CD14-positive monocyte (primary cell): ENCODE measurements around the gene ECSIT. TPM values are rescaled to one million over a fixed set of nuclear protein-coding genes. Genes with fewer than 3 reads are reported as not detected.

Experiments
- DNase-seq, 3 donors: peaks; one replicate each; pipeline ENCODE4 v3.0.0-alpha.2; 2011 to 2022
- H2AFZ ChIP-seq: 2 replicates; pipeline ENCODE4 v1.6.0; 2012; ENCODE audit warnings: mild to moderate bottlenecking, low read depth, low read length, inconsistent platforms; ENCODE audit not compliant: insufficient read depth, poor library complexity, severe bottlenecking
- H3K27ac ChIP-seq, 2 donors: 1 replicate in 1 of 2; 2 replicates in 1 of 2; pipeline ENCODE4 v1.5.1; 2012 to 2013; ENCODE audit warnings: low read length in 2 of 2, control low read depth in 1 of 2, inconsistent platforms in 1 of 2, low read depth in 1 of 2, mild to moderate bottlenecking in 1 of 2
- H3K27me3 ChIP-seq, 2 donors: one replicate each; pipeline versions ENCODE4 v1.6.0 to v1.6.1; 2011 to 2013; ENCODE audit warnings: low read length in 2 of 2; ENCODE audit not compliant: control insufficient read depth in 2 of 2, insufficient read depth in 2 of 2
- H3K36me3 ChIP-seq, 2 donors: replicated peaks in 1 of 2; 1 replicate in 1 of 2; 2 replicates in 1 of 2; pipeline versions ENCODE4 v1.5.1 to v1.6.1; 2012 to 2013; ENCODE audit warnings: low read length in 2 of 2, control low read depth in 1 of 2, inconsistent platforms in 1 of 2, mild to moderate bottlenecking in 1 of 2; ENCODE audit not compliant: insufficient read depth in 2 of 2, control insufficient read depth in 1 of 2
- H3K4me1 ChIP-seq, 2 donors: 1 replicate in 1 of 2; 2 replicates in 1 of 2; pipeline versions ENCODE4 v1.5.1 to v1.6.1; 2012 to 2013; ENCODE audit warnings: low read length in 2 of 2, control low read depth in 1 of 2, inconsistent platforms in 1 of 2, mild to moderate bottlenecking in 1 of 2, moderate library complexity in 1 of 2; ENCODE audit not compliant: insufficient read depth in 2 of 2, control insufficient read depth in 1 of 2
- H3K4me2 ChIP-seq: replicated peaks from 2 replicates; pipeline ENCODE3; 2012; ENCODE audit warnings: low read length, moderate library complexity, mild to moderate bottlenecking; ENCODE audit not compliant: poor library complexity, severe bottlenecking; ENCODE audit errors: extremely low read depth
- H3K4me3 ChIP-seq, 3 experiments: fragments of 200-600 bp in 1 of 3; sonication (generic) in 1 of 3; replicated peaks in 1 of 3; 1 replicate in 2 of 3; 2 replicates in 1 of 3; pipeline ENCODE4 v1.5.1; 2011 to 2013; ENCODE audit warnings: low read length in 3 of 3, mild to moderate bottlenecking in 3 of 3, control low read depth in 2 of 3, low read depth in 2 of 3, inconsistent platforms in 1 of 3, moderate library complexity in 1 of 3
- H3K79me2 ChIP-seq: 2 replicates; pipeline ENCODE4 v1.6.0; 2012; ENCODE audit warnings: mild to moderate bottlenecking, control low read depth, inconsistent platforms, low read length, moderate library complexity; ENCODE audit not compliant: insufficient read depth
- H3K9ac ChIP-seq: 2 replicates; pipeline ENCODE4 v1.6.0; 2017; ENCODE audit warnings: low read length, mild to moderate bottlenecking; ENCODE audit not compliant: insufficient read depth, poor library complexity, severe bottlenecking
- H3K9me3 ChIP-seq, 2 donors: replicated peaks in 1 of 2; 1 replicate in 1 of 2; 2 replicates in 1 of 2; pipeline versions ENCODE4 v1.5.1 to v1.6.1; 2012 to 2013; ENCODE audit warnings: low read length in 2 of 2, control low read depth in 1 of 2; ENCODE audit not compliant: control insufficient read depth in 1 of 2, insufficient read depth in 1 of 2
- H4K20me1 ChIP-seq: 2 replicates; pipeline ENCODE4 v1.6.0; 2012; ENCODE audit warnings: mild to moderate bottlenecking, low read length, control low read depth, moderate library complexity; ENCODE audit not compliant: insufficient read depth
- H3K27ac Mint-ChIP-seq, 7 donors: one replicate each; pipeline ENCODE4 v1.8.0; 2020; ENCODE audit warnings: mild to moderate bottlenecking in 7 of 7, mixed read lengths in 7 of 7, moderate library complexity in 6 of 7, inconsistent platforms in 2 of 7
- H3K27me3 Mint-ChIP-seq, 3 donors: one replicate each; pipeline ENCODE4 v1.8.0; 2021 to 2022; ENCODE audit warnings: low read depth in 3 of 3, mild to moderate bottlenecking in 3 of 3, mixed read lengths in 3 of 3, moderate library complexity in 3 of 3, inconsistent platforms in 1 of 3
- H3K36me3 Mint-ChIP-seq, 2 donors: one replicate each; pipeline ENCODE4 v1.8.0; 2020; ENCODE audit warnings: mixed read lengths in 2 of 2, inconsistent platforms in 1 of 2, mild to moderate bottlenecking in 1 of 2
- H3K4me1 Mint-ChIP-seq: one replicate; pipeline ENCODE4 v1.8.0; 2020; ENCODE audit warnings: mild to moderate bottlenecking, mixed read lengths
- H3K4me3 Mint-ChIP-seq, 2 donors: one replicate each; pipeline ENCODE4 v1.8.0; 2020; ENCODE audit warnings: mild to moderate bottlenecking in 2 of 2, mixed read lengths in 2 of 2, moderate library complexity in 1 of 2
- H3K9me3 Mint-ChIP-seq, 7 donors: one replicate each; pipeline ENCODE4 v1.8.0; 2020 to 2022; ENCODE audit warnings: mixed read lengths in 7 of 7, mild to moderate bottlenecking in 6 of 7, moderate library complexity in 6 of 7, inconsistent platforms in 2 of 7
- CTCF ChIP-seq: fragments of 200-600 bp; IDR thresholded peaks from one replicate; pipeline ENCODE4 v1.8.0; 2022; ENCODE audit warnings: antibody characterized with exemption, mild to moderate bottlenecking
- WGBS: methylation state at CpG from one replicate; pipeline ENCODE4 v1.1.5; 2013; ENCODE audit warnings: missing lambda C conversion rate; ENCODE audit not compliant: insufficient coverage; 5-methylcytosine and 5-hydroxymethylcytosine counted together
- intact Hi-C, 2 donors: fragments of 100-400 bp; cut with micrococcal nuclease; formaldehyde crosslinking; loops; one replicate each; pipeline versions ENCODE4 v1.15.0 to v1.15.1; 2023
- polyA plus RNA-seq, 3 donors: library from polyadenylated mRNA; depleted of rRNA in 1 of 3; unstranded in 2 of 3; stranded (reverse) in 1 of 3; fragments of 300-500 nt in 2 of 3; fragments of >200 nt in 1 of 3; fragmentation: Illumina TruSeq in 2 of 3; gene quantifications; 1 replicate in 2 of 3; 2 replicates in 1 of 3; pipeline ENCODE4 v1.2.3, GENCODE V29; 2012 to 2021

The ECSIT gene
- polyA plus RNA-seq, 3 donors, result 26.4 to 31.6 (median 28.3) TPM

GRCh38 chr19:11489378-11489777, 39.6 kb downstream of the ECSIT start:
- no peak overlapping the region for H3K4me3 Mint-ChIP-seq

GRCh38 chr19:11486661-11487503, 42.1 kb downstream of the ECSIT start:
- H3K36me3 ChIP-seq, result peaks cover 0 to 8% of the 10 kb centered on the region in 2 donors
- H3K27me3 ChIP-seq, result peaks cover 1 to 11% of the 10 kb centered on the region in 2 donors
- H3K27ac ChIP-seq, result no peak overlapping the region
- peaks cover 8 to 13% (median 11%) of the 10 kb centered on the region in 3 donors for H3K27me3 Mint-ChIP-seq
- peaks cover 12 to 13% of the 10 kb centered on the region in 2 donors for H3K4me1 ChIP-seq
- no peak overlapping the region for H2AFZ ChIP-seq
- H3K9me3 ChIP-seq, result peaks cover 3 to 4% of the 10 kb centered on the region in 2 donors
- H4K20me1 ChIP-seq, result no peaks in the 10 kb centered on the region
- H3K9me3 Mint-ChIP-seq, result peaks cover under 1 to 11% (median 2%) of the 10 kb centered on the region in 7 donors
- no peak overlapping the region for H3K27ac Mint-ChIP-seq
- no peaks in the 10 kb centered on the region for H3K79me2 ChIP-seq
- no peak for DNase-seq
- peaks cover 7% of the 10 kb centered on the region for H3K4me1 Mint-ChIP-seq
- peaks cover 24 to 35% of the 10 kb centered on the region in 2 donors for H3K36me3 Mint-ChIP-seq
- H3K4me2 ChIP-seq, result no peak overlapping the region
- H3K4me3 ChIP-seq, result no peak overlapping the region
- no peak overlapping the region for H3K4me3 Mint-ChIP-seq
- intact Hi-C loops, result no loop called here
- 96% methylated on average over 45 of the region's 45 CpGs for WGBS
- TF ChIP-seq CTCF, result no peak
- no peak overlapping the region for H3K9ac ChIP-seq

More at GRCh38 chr19:11489378-11489777, 39.6 kb downstream of the ECSIT start:
- H3K4me2 ChIP-seq, result no peak overlapping the region
- no peak for TF ChIP-seq CTCF
- Mint-ChIP-seq H3K4me1 (no peaks in the 10 kb centered on the region), H3K36me3 (peaks cover 26 to 47% of the 10 kb centered on the region in 2 donors), H3K9me3 (peaks cover 0 to 3% (median 0%) of the 10 kb centered on the region in 7 donors), H3K27me3 (no peaks in the 10 kb centered on the region), H3K27ac (no peak overlapping the region)
- no peak overlapping the region for H2AFZ ChIP-seq
- no peak overlapping the region for H3K4me3 ChIP-seq
- no peak overlapping the region for H3K27ac ChIP-seq
- no peaks in the 10 kb centered on the region for H3K27me3 ChIP-seq
- H3K9ac ChIP-seq, result no peak overlapping the region
- H4K20me1 ChIP-seq, result no peaks in the 10 kb centered on the region
- peaks cover 4 to 8% of the 10 kb centered on the region in 2 donors for H3K36me3 ChIP-seq
- H3K79me2 ChIP-seq, result no peaks in the 10 kb centered on the region
- H3K4me1 ChIP-seq, result no peaks in the 10 kb centered on the region
- DNase-seq, result no peak
- WGBS, result 94% methylated on average over 5 of the region's 7 CpGs
- H3K9me3 ChIP-seq, result no peaks in the 10 kb centered on the region
- intact Hi-C loops, result no loop called here
